MCF 10A (cell line): ENCODE data around the gene THSD1. TPM values are rescaled to one million over a fixed set of nuclear protein-coding genes. Genes with fewer than 3 reads are reported as not detected.

Experiments used
- BruUV-seq: library from RNA; stranded (reverse); fragments of 400-500 nt; replicated peaks from 2 replicates; lab custom pipeline; 2021; lab: Mats Ljungman, UMichigan
- CTCF ChIA-PET: fragments of 300-600 bp; sonication (Branson Sonifier 250); formaldehyde crosslinking; extraction: SDS; loops from one replicate; lab custom pipeline; 2021; ENCODE audit warnings: antibody characterized with exemption, inconsistent platforms; lab: Yijun Ruan, JAX
- POLR2A ChIA-PET: fragments of 300-600, 350-650 bp; sonication (Branson Sonifier 250); formaldehyde crosslinking; extraction: SDS; loops from one replicate; lab custom pipeline; 2020; ENCODE audit warnings: antibody characterized with exemption, inconsistent platforms; lab: Yijun Ruan, JAX
- DNase-seq: peaks from one replicate; pipeline ENCODE4 v3.0.0-alpha.2; 2018; ENCODE audit not compliant: unreplicated experiment
- H3K27ac Mint-ChIP-seq: one replicate; pipeline ENCODE4 v1.8.0; 2022; ENCODE audit warnings: mild to moderate bottlenecking, low read depth, mixed read lengths; ENCODE audit not compliant: unreplicated experiment
- H3K27me3 Mint-ChIP-seq: one replicate; pipeline ENCODE4 v1.8.0; 2022; ENCODE audit warnings: mixed read lengths; ENCODE audit not compliant: insufficient read depth, unreplicated experiment
- H3K36me3 Mint-ChIP-seq: one replicate; pipeline ENCODE4 v1.8.0; 2022; ENCODE audit warnings: mild to moderate bottlenecking, moderate library complexity, mixed read lengths; ENCODE audit not compliant: insufficient read depth, unreplicated experiment
- H3K4me1 Mint-ChIP-seq: one replicate; pipeline ENCODE4 v1.8.0; 2022; ENCODE audit warnings: mixed read lengths; ENCODE audit not compliant: insufficient read depth, unreplicated experiment
- H3K4me3 Mint-ChIP-seq: one replicate; pipeline ENCODE4 v1.8.0; 2022; ENCODE audit warnings: mild to moderate bottlenecking, moderate library complexity, mixed read lengths; ENCODE audit not compliant: unreplicated experiment
- H3K9me3 Mint-ChIP-seq: one replicate; pipeline ENCODE4 v1.8.0; 2022; ENCODE audit warnings: mixed read lengths; ENCODE audit not compliant: unreplicated experiment
- CTCF ChIP-seq: fragments of 200-600 bp; IDR thresholded peaks from one replicate; pipeline ENCODE4 v1.8.0; 2022; ENCODE audit warnings: antibody characterized with exemption, mild to moderate bottlenecking; ENCODE audit not compliant: unreplicated experiment
- intact Hi-C: fragments of 100-400 bp; cut with micrococcal nuclease; formaldehyde crosslinking; loops from 2 replicates; pipeline ENCODE4 v1.14.1; 2022
- total RNA-seq: library from RNA; stranded (reverse); gene quantifications from 2 replicates; pipeline ENCODE4 v1.2.3, GENCODE V29; 2022

The THSD1 gene
- total RNA-seq, 1 experiment from 2014 or later: 16.7 TPM

GRCh38 chr13:52450793-52451116 is 44.8 kb upstream of the THSD1 start:
- POLR2A ChIA-PET: interaction anchor here (0.6 to 6.0 kb wide), 17 partner anchors 9 to 447 kb away, joined by 3 to 101 read pairs (median 6); partner anchors contain the start of genes SUGT1 and THSD1
- intact Hi-C loops: loop anchor here (1.0 to 10.0 kb wide), 8 partner anchors 36 to 448 kb away; partner anchors contain the start of gene SUGT1
- H3K27ac Mint-ChIP-seq: peak overlapping the region; percentile 94

GRCh38 chr13:52450012-52450792 is 44.2 kb upstream of the THSD1 start, which contains the start of gene VPS36:
VPS36 (minus strand) TSS chr13:52450634; CDS start chr13:52450594, 40 bp downstream.
- BruUV-seq: no TSS peak
- Mint-ChIP-seq H3K4me1 (peaks cover 18% of the 10 kb centered on the region), H3K27ac (peak within 1 kb of the TSS; percentile 94), H3K36me3 (peaks cover 11% of the 10 kb centered on the region), H3K4me3 (peak within 1 kb of the TSS; percentile 94), H3K9me3 (no peaks in the 10 kb centered on the region), H3K27me3 (no peaks in the 10 kb centered on the region)
- peak; percentile 94 for DNase-seq
- POLR2A ChIA-PET: interaction anchor here (0.6 to 6.0 kb wide), 24 partner anchors 9 to 446 kb away, joined by 3 to 101 read pairs (median 4); partner anchors contain the start of genes NEK3, SUGT1 and THSD1
- peak; percentile 99 for TF ChIP-seq CTCF
- intact Hi-C loops: loop anchor here (1.0 to 10.0 kb wide), 8 partner anchors 35 to 448 kb away; partner anchors contain the start of gene SUGT1
- CTCF ChIA-PET: interaction anchor here (0.6 to 7.0 kb wide), 53 partner anchors 8 to 1471 kb away, joined by 3 to 291 read pairs (median 4); partner anchors contain the start of gene THSD1

More at GRCh38 chr13:52450793-52451116, 44.8 kb upstream of the THSD1 start:
- TSS peak; percentile 53 for BruUV-seq
- Mint-ChIP-seq H3K36me3 (peaks cover 8% of the 10 kb centered on the region), H3K9me3 (no peaks in the 10 kb centered on the region), H3K4me1 (peaks cover 18% of the 10 kb centered on the region), H3K4me3 (peak overlapping the region; percentile 94), H3K27me3 (no peaks in the 10 kb centered on the region)
- no peak for TF ChIP-seq CTCF
- CTCF ChIA-PET: interaction anchor here (0.6 to 7.0 kb wide), 49 partner anchors 9 to 1471 kb away, joined by 3 to 291 read pairs (median 4); partner anchors contain the start of gene THSD1
- DNase-seq: no peak

GRCh38 chr13:52449331-52450011 is 43.5 kb upstream of the THSD1 start:
- peaks cover 18% of the 10 kb centered on the region for H3K4me1 Mint-ChIP-seq

More at GRCh38 chr13:52449331-52450011, 43.5 kb upstream of the THSD1 start:
- H3K4me3 Mint-ChIP-seq: peak overlapping the region; percentile 94
- POLR2A ChIA-PET: interaction anchor here (0.7 to 6.0 kb wide), 18 partner anchors 10 to 290 kb away, joined by 3 to 101 read pairs (median 6); partner anchors contain the start of genes NEK3, SUGT1 and THSD1
- peak overlapping the region; percentile 94 for H3K27ac Mint-ChIP-seq
- BruUV-seq: TSS peak; percentile 48
- intact Hi-C loops: loop anchor here (1.0 to 10.0 kb wide), 8 partner anchors 35 to 447 kb away; partner anchors contain the start of gene SUGT1
- no peaks in the 10 kb centered on the region for H3K9me3 Mint-ChIP-seq
- H3K36me3 Mint-ChIP-seq: peaks cover 19% of the 10 kb centered on the region
- H3K27me3 Mint-ChIP-seq: no peaks in the 10 kb centered on the region
- CTCF ChIA-PET: interaction anchor here (0.6 to 7.0 kb wide), 17 partner anchors 8 to 290 kb away, joined by 3 to 291 read pairs (median 3); partner anchors contain the start of gene THSD1
- TF ChIP-seq CTCF: no peak
- DNase-seq: no peak
